ENCODE measurements around the gene COL27A1. TPM values are rescaled to one million over a fixed set of nuclear protein-coding genes. Genes with fewer than 3 reads are reported as not detected.

COL27A1 gene
- total RNA-seq, 3 donors from 2014 or later: 3.1 to 13.6 (median 4.0) TPM

GRCh38 chr9:114157516-114158176 is 2.3 kb downstream of the COL27A1 start:
- Histone ChIP-seq H3K4me1 (ENCODE audit: low read depth) (peaks cover 14% of the 10 kb centered on the region), H3K4me3 (no peak overlapping the region), H3K36me3 (ENCODE audit: low read depth) (no peaks in the 10 kb centered on the region), H3K9me3 (no peaks in the 10 kb centered on the region)
- no peak for TF ChIP-seq CTCF (IDR thresholded peaks at IDR 0.05)
- DNase-seq: no peak
- no peak for ATAC-seq
- intact Hi-C loops (cut with DNase I, micrococcal nuclease): loop anchor here in 1 of 2 donors (5.0 kb wide), 1 partner anchor 135 kb away; no protein-coding TSS in a partner anchor

GRCh38 chr9:114158482-114159130 is 3.3 kb downstream of the COL27A1 start:
- Histone ChIP-seq H3K9me3 (no peaks in the 10 kb centered on the region), H3K4me1 (ENCODE audit: low read depth) (peaks cover 14% of the 10 kb centered on the region), H3K4me3 (no peak overlapping the region), H3K36me3 (ENCODE audit: low read depth) (no peaks in the 10 kb centered on the region)
- DNase-seq (no peak), ATAC-seq (no peak)
- TF ChIP-seq CTCF (IDR thresholded peaks at IDR 0.05): no peak
- intact Hi-C loops (cut with DNase I, micrococcal nuclease): loop anchor here in 1 of 2 donors (5.0 kb wide), 1 partner anchor 134 kb away; no protein-coding TSS in a partner anchor

- ATAC-seq (no peak), DNase-seq (no peak)
- Histone ChIP-seq H3K36me3 (ENCODE audit: low read depth) (no peaks in the 10 kb centered on the region), H3K4me3 (no peak overlapping the region), H3K4me1 (ENCODE audit: low read depth) (peaks cover 5% of the 10 kb centered on the region), H3K9me3 (no peaks in the 10 kb centered on the region)
- no peak for TF ChIP-seq CTCF (IDR thresholded peaks at IDR 0.05)
- intact Hi-C loops (cut with DNase I, micrococcal nuclease): loop anchor here in 1 of 2 donors (5.0 kb wide), 1 partner anchor 133 kb away; no protein-coding TSS in a partner anchor
Measured at GRCh38 chr9:114159691-114160090, 4.4 kb downstream of the COL27A1 start.

GRCh38 chr9:114161513-114161912 is 6.2 kb downstream of the COL27A1 start:
- H3K9me3 ChIP-seq: no peaks in the 10 kb centered on the region
- TF ChIP-seq CTCF (IDR thresholded peaks at IDR 0.05): no peak
- intact Hi-C loops (cut with DNase I, micrococcal nuclease): no loop called here
- DNase-seq: no peak
- no peak overlapping the region for H3K4me3 ChIP-seq
- H3K4me1 ChIP-seq (ENCODE audit: low read depth): no peaks in the 10 kb centered on the region
- ATAC-seq: no peak
- H3K36me3 ChIP-seq (ENCODE audit: low read depth): no peaks in the 10 kb centered on the region

- H3K36me3 ChIP-seq (ENCODE audit: low read depth): no peaks in the 10 kb centered on the region
- intact Hi-C loops (cut with DNase I, micrococcal nuclease): no loop called here
- no peaks in the 10 kb centered on the region for H3K4me1 ChIP-seq (ENCODE audit: low read depth)
- ATAC-seq (peak; percentile 65), DNase-seq (peak in 1 of 3 donors; percentile 24)
- H3K4me3 ChIP-seq: no peak overlapping the region
- H3K9me3 ChIP-seq: no peaks in the 10 kb centered on the region
- TF ChIP-seq CTCF (IDR thresholded peaks at IDR 0.05): no peak
Measured at GRCh38 chr9:114163517-114163951, 8.2 kb downstream of the COL27A1 start.
